ENCODE results near the gene RAB31.

DNA sequence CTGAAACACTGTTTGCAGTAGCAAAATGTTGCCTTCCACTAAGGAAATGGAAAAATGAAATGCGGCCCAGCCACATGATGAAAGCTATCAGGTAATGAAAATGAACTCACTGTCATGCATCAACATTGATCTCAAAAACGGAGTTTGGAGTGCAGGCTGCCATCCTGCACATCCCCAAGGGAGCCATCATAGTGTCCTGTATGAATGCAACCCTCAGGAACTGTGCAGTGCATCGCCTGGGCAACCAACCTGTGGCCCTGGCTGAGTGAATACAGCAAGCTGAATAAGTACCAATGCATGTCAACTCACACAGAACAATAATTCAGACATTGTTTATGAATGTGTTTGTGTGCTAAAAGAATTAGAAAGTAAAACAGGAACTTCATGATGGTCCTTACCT is 154.6 kb downstream of the RAB31 start:
- TF ChIP-seq, protein P1, sequence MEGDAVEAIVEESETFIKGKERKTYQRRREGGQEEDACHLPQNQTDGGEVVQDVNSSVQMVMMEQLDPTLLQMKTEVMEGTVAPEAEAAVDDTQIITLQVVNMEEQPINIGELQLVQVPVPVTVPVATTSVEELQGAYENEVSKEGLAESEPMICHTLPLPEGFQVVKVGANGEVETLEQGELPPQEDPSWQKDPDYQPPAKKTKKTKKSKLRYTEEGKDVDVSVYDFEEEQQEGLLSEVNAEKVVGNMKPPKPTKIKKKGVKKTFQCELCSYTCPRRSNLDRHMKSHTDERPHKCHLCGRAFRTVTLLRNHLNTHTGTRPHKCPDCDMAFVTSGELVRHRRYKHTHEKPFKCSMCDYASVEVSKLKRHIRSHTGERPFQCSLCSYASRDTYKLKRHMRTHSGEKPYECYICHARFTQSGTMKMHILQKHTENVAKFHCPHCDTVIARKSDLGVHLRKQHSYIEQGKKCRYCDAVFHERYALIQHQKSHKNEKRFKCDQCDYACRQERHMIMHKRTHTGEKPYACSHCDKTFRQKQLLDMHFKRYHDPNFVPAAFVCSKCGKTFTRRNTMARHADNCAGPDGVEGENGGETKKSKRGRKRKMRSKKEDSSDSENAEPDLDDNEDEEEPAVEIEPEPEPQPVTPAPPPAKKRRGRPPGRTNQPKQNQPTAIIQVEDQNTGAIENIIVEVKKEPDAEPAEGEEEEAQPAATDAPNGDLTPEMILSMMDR (IDR thresholded peaks at IDR 0.05): no peak
- no peak for TF ChIP-seq EZH2phosphoT487 (IDR thresholded peaks at IDR 0.05; ENCODE audit: borderline replicate concordance, low read depth)
- TF ChIP-seq TCF12 (IDR thresholded peaks at IDR 0.05): no peak
- TF ChIP-seq, protein P2, sequence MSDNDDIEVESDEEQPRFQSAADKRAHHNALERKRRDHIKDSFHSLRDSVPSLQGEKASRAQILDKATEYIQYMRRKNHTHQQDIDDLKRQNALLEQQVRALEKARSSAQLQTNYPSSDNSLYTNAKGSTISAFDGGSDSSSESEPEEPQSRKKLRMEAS (IDR thresholded peaks at IDR 0.05; ENCODE audit: low read depth): no peak
- no peak for TF ChIP-seq EP300 (IDR thresholded peaks at IDR 0.05; ENCODE audit: borderline replicate concordance in 1 of 2, low read depth in 1 of 2, low read length in 1 of 2)

All from SK-N-SH (cell line).